GM10266 (cell line): ENCODE measurements around the gene PEA15.

ENCODE experiments used
- DNase-seq: peaks from one replicate; pipeline ENCODE4 v3.0.0; 2012; ENCODE audit errors: extremely low spot score
- TF ChIP-seq, protein P1 (sequence below): IDR thresholded peaks from 2 replicates; pipeline ENCODE4 v1.5.1; 2012; ENCODE audit warnings: mild to moderate bottlenecking, low read depth; ENCODE audit not compliant: control insufficient read depth, insufficient read depth; ENCODE audit errors: missing control alignments

PEA15 gene

GRCh38 chr1:160217481-160218051, 12.4 kb downstream of the PEA15 start:
- TF ChIP-seq, protein P1, sequence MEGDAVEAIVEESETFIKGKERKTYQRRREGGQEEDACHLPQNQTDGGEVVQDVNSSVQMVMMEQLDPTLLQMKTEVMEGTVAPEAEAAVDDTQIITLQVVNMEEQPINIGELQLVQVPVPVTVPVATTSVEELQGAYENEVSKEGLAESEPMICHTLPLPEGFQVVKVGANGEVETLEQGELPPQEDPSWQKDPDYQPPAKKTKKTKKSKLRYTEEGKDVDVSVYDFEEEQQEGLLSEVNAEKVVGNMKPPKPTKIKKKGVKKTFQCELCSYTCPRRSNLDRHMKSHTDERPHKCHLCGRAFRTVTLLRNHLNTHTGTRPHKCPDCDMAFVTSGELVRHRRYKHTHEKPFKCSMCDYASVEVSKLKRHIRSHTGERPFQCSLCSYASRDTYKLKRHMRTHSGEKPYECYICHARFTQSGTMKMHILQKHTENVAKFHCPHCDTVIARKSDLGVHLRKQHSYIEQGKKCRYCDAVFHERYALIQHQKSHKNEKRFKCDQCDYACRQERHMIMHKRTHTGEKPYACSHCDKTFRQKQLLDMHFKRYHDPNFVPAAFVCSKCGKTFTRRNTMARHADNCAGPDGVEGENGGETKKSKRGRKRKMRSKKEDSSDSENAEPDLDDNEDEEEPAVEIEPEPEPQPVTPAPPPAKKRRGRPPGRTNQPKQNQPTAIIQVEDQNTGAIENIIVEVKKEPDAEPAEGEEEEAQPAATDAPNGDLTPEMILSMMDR: no peak

GRCh38 chr1:160219062-160219929, 14.1 kb downstream of the PEA15 start:
- DNase-seq: no peak

More at GRCh38 chr1:160217481-160218051, 12.4 kb downstream of the PEA15 start:
- DNase-seq: no peak

GRCh38 chr1:160220301-160220700, 15.1 kb downstream of the PEA15 start:
- TF ChIP-seq, protein P1: no peak
- DNase-seq: no peak

More at GRCh38 chr1:160219062-160219929, 14.1 kb downstream of the PEA15 start:
- TF ChIP-seq, protein P1: peak; percentile 28

DNA sequence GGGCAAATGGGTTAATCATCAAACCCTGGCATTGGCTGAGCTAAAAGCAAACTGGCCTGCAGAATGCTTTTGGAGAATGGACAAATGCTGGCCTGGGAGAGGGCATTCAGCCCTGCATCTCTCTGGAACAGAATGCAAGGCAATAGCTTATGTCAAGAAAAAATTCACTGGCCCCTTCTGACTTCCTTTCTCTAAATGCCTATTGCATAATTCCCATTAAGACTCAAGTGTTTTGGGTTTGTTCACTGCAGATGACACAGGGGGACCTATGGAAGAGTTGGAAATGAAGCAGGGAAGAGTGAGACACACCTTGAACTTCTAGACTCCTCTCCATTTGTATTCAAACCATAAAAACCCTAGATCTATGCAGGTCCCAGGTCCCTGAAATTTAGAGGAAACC, 15.9 kb downstream of the PEA15 start:
- DNase-seq: no peak
- TF ChIP-seq, protein P1: no peak

DNA sequence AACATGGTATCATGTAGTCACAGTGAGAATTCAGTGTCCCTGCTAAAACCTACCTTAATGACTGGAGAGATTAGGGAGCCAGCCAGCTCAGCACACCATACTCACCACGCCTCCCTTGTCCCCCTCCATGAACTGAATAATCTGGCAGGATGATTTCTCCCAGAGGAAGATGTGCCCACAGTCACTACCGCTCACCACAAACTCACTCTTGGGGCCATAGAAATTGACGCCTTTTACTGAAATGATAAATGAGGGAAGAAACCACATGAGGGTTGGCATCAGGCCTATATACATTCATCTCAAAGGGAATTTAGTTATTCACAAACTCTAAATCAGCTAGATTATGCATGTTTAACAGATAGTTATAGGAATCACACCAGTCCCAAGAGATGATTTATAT, 17.4 kb downstream of the PEA15 start:
- DNase-seq: no peak
- TF ChIP-seq, protein P1: no peak

DNA sequence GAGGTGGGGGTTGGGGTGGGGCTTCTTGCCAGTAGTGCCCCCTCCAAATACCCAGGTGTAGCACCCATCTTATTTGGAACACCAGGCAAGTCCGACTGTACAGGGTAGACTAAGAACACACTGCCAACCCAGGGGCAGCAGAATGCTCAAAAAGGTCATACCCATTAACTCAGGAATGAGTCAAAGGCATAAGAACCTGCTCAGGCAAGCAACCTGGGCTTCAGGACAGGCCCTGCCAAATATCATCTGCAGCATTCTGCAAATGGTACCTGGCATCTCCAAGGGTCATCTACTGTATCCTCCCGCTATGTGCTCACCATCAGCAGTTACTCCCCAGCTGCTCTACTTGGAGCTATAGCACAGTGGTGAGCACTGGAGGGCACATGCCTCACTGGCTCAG, 19.4 kb downstream of the PEA15 start:
- no peak for DNase-seq
- TF ChIP-seq, protein P1: no peak

GRCh38 chr1:160225345-160225744, 20.2 kb downstream of the PEA15 start:
- no peak for DNase-seq
- TF ChIP-seq, protein P1: no peak
